GM21381 (cell line): Measurements from ENCODE around the gene SMAD5.

Source experiments
- ATAC-seq: cut with Tn5 transposase; IDR thresholded peaks from one replicate; pipeline ENCODE4 v1.9.1; 2021; ENCODE audit warnings: mild to moderate bottlenecking, moderate library complexity; ENCODE audit not compliant: unreplicated experiment

The SMAD5 gene

GRCh38 chr5:136213919-136214493 is 81.4 kb downstream of the SMAD5 start:
- ATAC-seq = no peak

GRCh38 chr5:136215812-136216211 is 83.2 kb downstream of the SMAD5 start:
- no peak for ATAC-seq

- no peak for ATAC-seq
Measured at GRCh38 chr5:136216230-136216629, 83.6 kb downstream of the SMAD5 start.

GRCh38 chr5:136221340-136221739 is 88.7 kb downstream of the SMAD5 start:
- no peak for ATAC-seq

- ATAC-seq = no peak
Measured at GRCh38 chr5:136222580-136223235, 90.1 kb downstream of the SMAD5 start.

- ATAC-seq = no peak
Measured at GRCh38 chr5:136225796-136226195, 93.2 kb downstream of the SMAD5 start.

- no peak for ATAC-seq
Measured at GRCh38 chr5:136226401-136226800, 93.8 kb downstream of the SMAD5 start.

- no peak for ATAC-seq
Measured at GRCh38 chr5:136228136-136228757, 95.6 kb downstream of the SMAD5 start.

- no peak for ATAC-seq
Measured at GRCh38 chr5:136230176-136230575, 97.5 kb downstream of the SMAD5 start.

GRCh38 chr5:136232316-136232715 is 99.7 kb downstream of the SMAD5 start:
- no peak for ATAC-seq
